HTR-8/SVneo (cell line): Measurements from ENCODE around the gene SMC1B.
"Not testable (repeated sequence)": the region's sequence is repeated elsewhere in the genome, so short reads cannot be mapped to it uniquely, and the experiment has no call there.

Source experiments
- DNase-seq: peaks from one replicate; pipeline ENCODE4 v3.0.0; 2011; ENCODE audit warnings: low spot score, mixed read lengths; ENCODE audit not compliant: insufficient read length
- FAIRE-seq: peaks from 2 replicates; lab custom pipeline; 2011; peaks lifted over from hg19 to GRCh38; lab: Jason Lieb, UNC

The SMC1B gene

GRCh38 chr22:45413368-45414211 is at the start of gene SMC1B, which contains the start of gene RIBC2:
Gene SMC1B (minus strand): TSS chr22:45413599. CDS start chr22:45413567, 32 bp downstream.
Gene RIBC2 (plus strand): TSS chr22:45413693. CDS start chr22:45413887, 194 bp downstream.
- DNase-seq = no peak
- FAIRE-seq = no peak

GRCh38 chr22:45462034-45462655 is 48.7 kb upstream of the SMC1B start:
- DNase-seq (no peak), FAIRE-seq (no peak)

GRCh38 chr22:45460288-45461109 is 47.1 kb upstream of the SMC1B start:
- no peak for DNase-seq
- no peak for FAIRE-seq

- DNase-seq (no peak), FAIRE-seq (no peak)
Observed at GRCh38 chr22:45459235-45459634, 45.8 kb upstream of the SMC1B start.

GRCh38 chr22:45458532-45458931 is 45.1 kb upstream of the SMC1B start:
- no peak for DNase-seq
- no peak for FAIRE-seq

GRCh38 chr22:45456811-45457210 is 43.4 kb upstream of the SMC1B start:
- FAIRE-seq = no peak
- no peak for DNase-seq

- no peak for DNase-seq
- FAIRE-seq = no peak
Observed at GRCh38 chr22:45455621-45456020, 42.2 kb upstream of the SMC1B start.

GRCh38 chr22:45455212-45455611 is 41.8 kb upstream of the SMC1B start:
- DNase-seq (no peak), FAIRE-seq (no peak)

GRCh38 chr22:45454275-45454674 is 40.9 kb upstream of the SMC1B start:
- DNase-seq (no peak), FAIRE-seq (no peak)

- FAIRE-seq = no peak
Observed at GRCh38 chr22:45453764-45454163, 40.4 kb upstream of the SMC1B start.

GRCh38 chr22:45452565-45453379 is 39.4 kb upstream of the SMC1B start:
- no peak for DNase-seq
- FAIRE-seq = no peak

More at GRCh38 chr22:45453764-45454163, 40.4 kb upstream of the SMC1B start:
- no peak for DNase-seq

- DNase-seq = no peak
- no peak for FAIRE-seq
Observed at GRCh38 chr22:45451972-45452371, 38.6 kb upstream of the SMC1B start.

GRCh38 chr22:45450921-45451651 is 37.7 kb upstream of the SMC1B start:
- no peak for FAIRE-seq

GRCh38 chr22:45450101-45450785 is 36.8 kb upstream of the SMC1B start:
- no peak for DNase-seq
- no peak for FAIRE-seq

More at GRCh38 chr22:45450921-45451651, 37.7 kb upstream of the SMC1B start:
- DNase-seq = peak; percentile 54

- FAIRE-seq = not testable (repeated sequence)
Observed at GRCh38 chr22:45449442-45449841, 36.0 kb upstream of the SMC1B start.

GRCh38 chr22:45448431-45448830 is 35.0 kb upstream of the SMC1B start:
- no peak for FAIRE-seq

More at GRCh38 chr22:45449442-45449841, 36.0 kb upstream of the SMC1B start:
- DNase-seq = not testable (repeated sequence)

GRCh38 chr22:45447596-45447995 is 34.2 kb upstream of the SMC1B start:
- DNase-seq, FAIRE-seq: not testable (repeated sequence)

More at GRCh38 chr22:45448431-45448830, 35.0 kb upstream of the SMC1B start:
- no peak for DNase-seq

GRCh38 chr22:45446216-45446615 is 32.8 kb upstream of the SMC1B start:
- FAIRE-seq = no peak
- DNase-seq = no peak
